Ureter (tissue), 1 donor: Measurements from ENCODE around the gene NBEA. TPM values are rescaled to one million over a fixed set of nuclear protein-coding genes. Genes with fewer than 3 reads are reported as not detected.

ENCODE experiments used
- DNase-seq: peaks from one replicate; pipeline ENCODE4 v3.0.0-alpha.2; 2020; ENCODE audit warnings: low spot score
- total RNA-seq: library from RNA; stranded (reverse); gene quantifications from one replicate; pipeline ENCODE4 v1.2.4, GENCODE V29; 2023
- donor health status: DM: yes; HTN: yes; CAD: no.

NBEA gene
- total RNA-seq, 1 donor from 2014 or later, result 16.7 TPM

DNA sequence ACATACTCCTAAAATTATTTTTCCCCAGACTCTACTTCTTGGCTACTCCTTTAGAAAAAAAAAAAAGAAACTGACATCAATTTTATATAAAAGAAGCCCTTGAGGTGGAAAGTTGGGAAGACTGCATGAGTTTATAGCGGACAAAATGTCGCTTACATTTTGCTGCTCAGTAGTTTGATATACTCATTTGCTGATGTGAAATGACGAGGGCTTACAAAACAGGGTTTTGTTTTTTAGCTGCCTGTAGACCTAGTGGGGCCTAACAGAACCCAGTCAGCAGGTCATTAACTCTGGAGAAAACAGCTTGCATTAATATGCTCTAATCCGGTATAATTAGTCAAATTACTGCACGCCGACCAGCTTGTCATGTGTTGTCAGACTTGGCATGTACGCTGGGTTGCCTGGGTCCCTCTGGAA is 572.0 kb downstream of the NBEA start:
- DNase-seq, result no peak

DNA sequence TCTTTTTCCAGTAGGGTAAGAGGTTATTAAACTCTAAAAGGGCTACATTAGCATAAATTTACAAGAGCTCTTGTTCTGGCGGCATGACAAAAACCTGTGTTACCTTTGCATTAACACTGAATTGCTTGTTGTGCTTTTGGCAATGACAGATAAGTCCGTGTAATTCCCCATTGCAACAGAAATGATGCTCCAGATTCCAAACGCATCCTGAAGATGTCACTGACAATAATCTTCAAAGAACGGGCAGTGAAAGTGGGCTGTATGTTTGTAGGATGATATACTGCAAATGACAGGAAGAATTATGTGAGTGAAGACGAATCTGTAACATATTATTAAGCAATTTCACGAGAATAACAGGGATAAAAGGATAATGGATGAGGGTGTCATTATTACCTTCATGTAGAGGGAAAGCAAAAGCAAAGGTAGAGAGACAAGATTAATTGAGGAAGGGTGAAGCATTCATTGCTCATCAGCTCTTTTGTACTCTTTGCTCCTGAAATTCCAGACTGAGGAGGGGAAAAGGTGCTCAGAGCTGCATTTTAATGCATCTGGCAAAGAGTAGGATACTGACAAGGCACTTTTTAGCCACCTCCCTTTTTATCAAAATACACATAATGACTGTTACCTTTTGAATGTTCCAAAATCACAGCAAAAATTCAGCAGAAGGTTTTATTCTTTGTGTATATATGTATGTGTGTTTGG is 572.9 kb downstream of the NBEA start:
- no peak for DNase-seq

DNA sequence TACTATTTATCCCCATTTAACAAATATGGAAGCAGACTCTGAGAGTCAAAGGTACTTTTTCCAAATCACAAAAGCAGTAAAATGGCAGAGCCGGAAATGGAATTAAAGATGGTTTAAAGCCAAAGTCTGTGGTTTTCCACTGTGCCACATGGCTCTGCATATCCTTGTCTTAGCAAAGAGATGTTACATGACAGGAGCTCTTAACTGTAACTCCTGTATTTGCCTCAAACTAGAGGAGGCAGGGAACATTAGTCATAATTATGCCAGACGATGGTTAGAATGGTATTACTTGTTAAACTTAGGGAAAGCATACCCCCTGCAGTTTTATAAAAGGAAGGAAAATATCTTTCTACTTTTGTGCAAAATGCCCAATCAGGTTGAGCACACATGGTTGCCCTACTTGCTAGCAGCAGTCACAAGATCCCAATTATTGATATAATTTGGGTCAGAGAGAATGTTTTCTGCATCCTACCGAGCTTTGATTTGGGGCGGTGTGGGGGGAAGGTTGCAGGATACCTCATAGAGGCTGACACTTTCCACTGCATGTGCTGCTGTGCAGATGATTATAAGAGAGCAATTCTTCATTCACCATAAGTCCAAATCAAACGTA is 576.4 kb downstream of the NBEA start:
- no peak for DNase-seq

DNA sequence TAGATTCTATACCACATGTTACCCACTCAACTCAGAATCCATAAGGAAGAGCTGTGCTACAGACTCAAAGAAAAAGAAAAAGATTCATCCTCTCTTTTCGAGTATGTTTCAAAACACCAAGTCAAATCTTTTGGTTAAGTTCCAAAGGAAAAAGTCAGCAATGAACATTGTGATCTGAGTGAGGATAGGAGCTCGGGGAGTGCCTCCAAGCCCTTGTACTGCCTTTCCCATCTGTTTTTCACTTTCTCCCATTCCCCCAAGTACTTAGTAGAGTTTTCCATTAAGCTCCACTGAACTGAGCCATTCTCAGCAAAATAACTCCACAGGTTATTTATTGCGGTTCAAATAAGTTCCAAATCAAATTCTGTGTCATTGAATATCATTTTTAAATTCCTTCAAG is 582.1 kb downstream of the NBEA start:
- DNase-seq, result no peak

DNA sequence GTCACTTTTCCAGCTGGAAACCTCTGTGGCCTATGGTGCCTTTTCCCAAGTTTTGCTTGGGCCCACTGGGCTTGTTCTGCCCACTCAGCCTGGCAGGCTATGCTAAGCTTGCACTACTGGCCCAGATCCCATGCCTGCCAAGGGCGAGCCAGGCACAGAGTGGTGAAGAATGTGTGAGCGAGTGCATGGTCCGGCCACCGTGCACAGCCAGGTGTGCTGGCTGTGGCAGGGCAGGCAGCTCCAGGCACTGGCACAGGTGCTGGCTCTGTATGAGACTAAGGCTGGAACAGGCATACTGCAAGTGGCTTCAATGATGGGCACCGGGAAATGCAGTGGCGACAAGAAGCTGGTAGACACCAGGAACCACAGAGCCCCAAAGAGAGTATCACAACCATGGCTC is 584.5 kb downstream of the NBEA start:
- DNase-seq, result no peak

DNA sequence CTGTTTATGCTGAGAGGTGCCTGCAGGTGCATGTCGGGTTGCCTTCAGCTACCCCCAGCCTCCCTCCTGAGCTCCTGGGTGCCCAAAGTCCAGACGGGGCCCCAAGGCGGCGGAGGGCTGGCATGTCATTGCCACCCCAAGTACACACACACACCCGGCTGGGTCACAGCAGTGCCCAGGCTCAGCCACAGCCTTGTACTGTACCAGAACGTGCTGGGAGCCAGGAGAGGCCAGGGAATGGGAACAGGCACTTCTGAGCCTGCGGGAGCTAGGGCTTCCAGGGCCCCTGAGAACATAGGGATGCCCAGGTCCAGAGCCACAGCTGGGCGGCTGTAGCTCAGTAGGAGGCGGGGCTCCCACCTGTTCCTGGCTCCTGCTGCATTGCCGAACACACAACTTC is 585.4 kb downstream of the NBEA start:
- no peak for DNase-seq

DNA sequence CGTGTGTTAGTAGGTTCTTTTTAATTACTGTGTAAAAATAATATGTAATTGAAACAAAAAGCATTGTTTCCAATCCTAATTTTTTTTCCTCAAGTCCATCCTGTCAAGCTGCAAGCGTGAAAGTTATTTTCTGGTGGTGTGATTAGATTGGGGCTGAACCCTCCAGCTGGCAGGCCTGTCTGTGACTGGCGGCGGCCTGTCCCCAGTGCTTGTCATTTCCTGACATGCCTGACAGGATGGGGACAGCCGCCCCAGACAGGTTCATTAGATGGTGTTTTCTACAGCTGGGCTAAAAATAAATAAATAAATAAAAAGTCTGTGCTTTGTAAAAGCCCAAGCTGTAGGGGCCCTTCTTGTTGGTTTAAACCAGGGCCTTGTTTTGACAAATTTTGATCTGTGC is 588.1 kb downstream of the NBEA start:
- no peak for DNase-seq

DNA sequence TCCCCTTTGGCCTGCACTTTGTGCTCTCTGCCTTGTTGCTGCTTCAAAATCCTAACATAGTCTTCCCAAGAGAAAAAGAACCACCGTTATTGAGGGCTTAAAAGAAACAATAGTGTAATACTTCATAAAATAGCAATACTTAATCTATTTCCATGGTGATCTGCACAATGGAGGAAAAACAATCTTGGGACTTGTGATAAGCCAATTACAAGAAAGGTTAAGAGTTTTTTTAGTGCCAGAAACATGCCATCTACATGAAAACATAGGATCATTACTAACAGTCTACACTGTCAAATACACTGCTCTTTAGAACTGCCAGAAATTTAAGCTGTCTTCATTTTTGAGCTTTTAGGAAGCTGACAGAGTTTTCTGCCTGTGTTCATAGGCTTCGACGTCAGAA is 588.5 kb downstream of the NBEA start:
- no peak for DNase-seq

DNA sequence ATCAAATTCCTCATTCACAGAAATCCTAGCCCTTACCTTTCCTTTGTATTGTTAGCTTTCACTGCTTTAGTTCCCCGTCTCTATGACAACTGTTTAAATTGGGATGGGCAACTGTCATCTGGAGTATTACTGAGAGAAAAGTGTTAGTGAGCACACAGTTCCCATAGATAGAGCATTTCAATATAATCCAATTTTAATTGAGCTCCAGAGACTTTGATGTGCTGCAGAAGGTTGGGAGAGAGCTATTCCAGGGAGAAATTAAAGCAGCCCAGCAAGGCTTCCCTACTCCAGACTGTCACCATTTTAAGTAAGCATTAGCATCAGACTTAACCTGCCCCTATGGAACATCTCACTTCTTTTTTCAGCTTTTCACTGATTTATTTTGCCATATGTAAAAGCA is 589.5 kb downstream of the NBEA start:
- DNase-seq, result no peak

DNA sequence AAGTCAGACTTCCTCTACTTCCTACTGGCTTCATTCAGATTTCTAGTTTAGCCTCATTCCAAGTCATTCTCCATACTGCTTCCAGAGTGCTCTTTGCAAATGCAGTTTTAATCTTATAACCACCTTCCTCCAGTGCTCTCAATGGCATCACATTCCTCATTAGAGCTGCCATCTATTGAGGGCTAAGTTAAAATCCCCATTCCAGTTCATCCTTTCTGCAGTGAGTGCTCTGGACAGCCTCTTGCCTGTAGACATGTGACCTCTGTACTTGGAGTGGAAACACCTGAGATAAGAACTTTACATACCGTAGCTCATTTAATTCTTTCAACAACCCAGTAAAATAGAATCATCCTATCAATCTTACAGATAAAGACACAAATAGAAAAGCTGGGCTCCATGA is 592.3 kb downstream of the NBEA start:
- no peak for DNase-seq

DNA sequence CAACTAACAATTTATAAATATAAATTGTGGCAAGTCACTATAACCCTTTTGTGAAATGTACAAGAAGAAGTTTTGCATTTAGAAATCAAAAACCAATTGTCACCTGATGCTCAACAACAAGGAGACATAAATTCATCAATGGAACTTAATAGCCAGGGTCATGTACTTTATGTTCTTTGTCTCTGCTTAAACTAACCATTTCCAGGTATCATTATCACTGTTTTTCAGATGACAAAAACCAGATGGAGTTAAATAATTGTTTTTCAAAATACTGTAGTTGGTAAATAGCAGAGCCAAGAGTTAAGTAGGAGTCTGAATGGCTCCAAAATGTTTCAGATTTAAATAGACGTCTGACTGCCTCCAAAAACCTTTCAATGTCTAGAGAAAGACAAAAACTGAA is 606.7 kb downstream of the NBEA start:
- DNase-seq, result no peak

DNA sequence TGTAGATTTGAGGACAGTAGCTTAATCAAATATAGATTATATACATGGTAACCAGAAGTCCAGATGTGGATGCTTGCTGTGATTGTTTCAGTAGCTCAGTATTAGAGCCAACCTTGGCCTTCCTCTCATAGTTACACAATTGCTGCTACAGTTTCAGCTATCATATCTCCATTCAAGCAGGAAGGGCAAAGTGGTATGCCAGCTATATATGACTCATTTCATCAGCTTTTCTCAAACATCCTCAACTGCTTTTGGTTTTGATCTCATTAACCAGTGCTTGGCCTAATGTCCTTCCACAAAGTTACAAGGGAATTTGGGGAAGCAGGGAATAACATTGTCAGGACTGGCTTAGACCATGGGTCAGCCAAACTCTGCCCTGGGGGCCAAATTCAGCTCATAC is 607.4 kb downstream of the NBEA start:
- DNase-seq, result no peak

DNA sequence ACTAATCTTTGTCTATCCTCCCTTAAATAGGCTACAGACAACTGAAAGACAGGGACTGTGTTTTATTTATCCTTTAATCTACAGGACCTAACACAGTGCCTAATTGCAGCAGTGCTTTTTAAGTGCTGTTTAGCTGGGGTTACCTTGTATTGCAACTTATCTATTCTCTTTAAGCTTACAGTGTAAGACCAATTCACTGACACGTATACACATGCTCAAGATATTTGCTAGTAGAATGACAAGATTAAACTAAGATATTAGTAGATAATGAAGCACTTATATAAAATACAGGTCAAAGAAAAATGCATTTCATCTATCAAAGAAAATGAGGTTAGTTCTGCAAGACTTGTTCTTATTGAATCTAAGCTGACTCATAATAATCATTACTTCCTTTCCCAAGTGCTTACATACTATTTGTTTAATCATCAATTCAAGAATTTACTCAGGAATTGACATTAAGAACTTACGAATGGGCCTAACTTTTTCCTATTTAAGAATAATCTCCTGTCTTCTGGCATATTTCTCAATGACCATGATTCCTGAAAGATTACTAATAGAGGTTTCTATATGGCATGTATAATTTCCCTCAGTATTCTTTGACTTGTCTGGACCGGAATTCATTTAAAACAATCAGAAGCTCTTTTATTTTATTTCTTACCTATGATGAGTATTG is 610.2 kb downstream of the NBEA start:
- no peak for DNase-seq

DNA sequence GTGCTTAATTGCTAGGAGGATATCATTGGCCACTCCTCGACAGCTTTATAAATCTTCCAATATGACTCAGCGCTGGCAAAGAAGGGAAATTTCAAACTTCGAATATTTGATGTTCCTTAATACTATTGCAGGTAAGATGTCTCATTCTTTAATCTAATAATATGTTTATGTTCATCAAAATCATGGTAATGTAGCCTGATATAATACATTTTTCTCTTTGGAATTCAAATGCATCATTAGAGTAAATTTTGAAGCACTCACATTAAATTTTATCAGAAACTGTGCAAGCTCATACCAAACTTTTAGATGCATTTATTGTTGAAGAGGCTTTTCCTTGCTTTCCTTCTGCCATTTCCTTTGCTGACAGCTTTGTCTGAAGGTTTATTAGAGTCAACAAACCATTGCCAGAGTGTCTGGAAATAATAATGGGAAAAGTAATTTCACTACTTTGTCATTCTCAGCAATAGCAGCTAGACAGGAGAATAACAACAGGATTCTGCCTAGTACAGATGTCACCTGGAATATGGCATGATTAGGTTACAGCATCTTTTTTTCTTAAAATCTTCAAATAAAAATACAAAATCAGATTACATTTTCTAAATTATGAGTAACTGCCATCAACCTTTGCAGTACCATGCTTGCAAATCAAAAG is 613.0 kb downstream of the NBEA start:
- no peak for DNase-seq

DNA sequence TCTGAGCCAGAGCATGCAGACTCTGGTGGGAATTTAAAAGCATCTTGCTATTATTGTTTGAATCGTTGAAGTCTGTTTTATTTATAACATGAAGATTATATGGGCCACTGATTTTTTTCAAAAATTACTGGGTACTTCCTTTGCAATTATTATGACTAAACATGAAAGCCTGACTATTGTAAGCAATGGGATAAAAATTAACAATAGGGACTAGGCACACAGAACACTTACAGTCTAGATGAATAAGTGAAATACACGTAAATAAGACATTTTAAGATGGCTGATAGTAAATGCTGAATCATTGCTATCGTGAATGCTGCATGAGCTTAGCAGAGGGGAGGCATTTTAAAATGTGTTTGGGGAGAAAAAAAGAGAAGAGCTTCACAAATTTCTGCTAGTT is 615.4 kb downstream of the NBEA start:
- DNase-seq, result no peak

DNA sequence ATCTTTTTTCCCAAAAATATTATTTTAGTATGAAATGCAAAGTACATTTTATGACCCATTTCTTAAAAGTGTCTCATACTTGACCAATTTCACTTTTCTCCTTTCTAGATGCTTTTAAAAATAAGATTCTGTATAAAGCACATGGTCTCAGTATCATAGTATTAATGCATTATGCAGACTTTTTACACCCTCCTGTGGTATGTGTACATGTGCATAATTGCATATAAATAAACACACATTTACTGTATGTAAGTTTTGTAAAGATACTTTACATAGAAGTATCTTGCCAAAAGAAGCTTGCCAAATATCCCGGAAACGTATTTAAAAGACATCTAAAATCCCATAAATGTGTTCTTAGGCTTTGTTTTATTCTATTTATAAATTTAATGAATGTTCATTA is 619.5 kb downstream of the NBEA start:
- DNase-seq, result no peak

DNA sequence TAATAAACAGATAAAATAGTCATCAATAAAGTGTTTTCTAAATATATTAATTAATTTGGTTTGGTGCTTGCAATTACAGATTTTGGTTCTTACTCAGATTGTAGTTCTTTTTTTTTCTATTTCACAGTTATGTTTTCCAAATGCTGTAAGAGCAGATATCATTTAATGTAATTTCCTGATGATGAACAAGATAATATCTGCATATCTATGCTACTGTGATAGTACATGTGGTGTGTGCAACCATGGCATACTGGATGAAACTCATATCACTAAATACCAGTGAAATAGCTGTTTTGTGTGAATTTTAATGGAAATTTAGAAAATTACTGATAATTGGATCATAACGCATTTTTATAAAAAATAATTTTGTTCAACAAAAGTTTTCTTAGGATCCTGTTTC is 623.2 kb downstream of the NBEA start:
- no peak for DNase-seq

DNA sequence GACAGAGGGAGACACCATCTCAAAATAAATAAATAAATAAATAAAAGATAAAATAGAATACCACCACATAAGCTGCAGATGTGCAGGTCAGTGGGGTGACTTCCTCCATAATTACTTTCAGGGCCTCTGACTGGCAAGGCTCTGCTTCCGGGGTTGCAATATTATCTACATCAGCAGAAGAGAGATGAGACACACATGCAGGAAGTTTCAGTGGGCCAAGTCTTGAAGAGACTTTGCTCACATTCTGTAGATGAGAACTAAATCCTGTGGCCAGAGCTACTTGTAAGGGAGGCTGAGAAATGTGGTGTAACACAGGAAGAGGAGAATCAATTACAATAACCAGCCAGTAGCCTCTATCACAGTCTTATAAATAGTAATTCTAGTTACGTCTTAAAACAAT is 624.3 kb downstream of the NBEA start:
- no peak for DNase-seq

DNA sequence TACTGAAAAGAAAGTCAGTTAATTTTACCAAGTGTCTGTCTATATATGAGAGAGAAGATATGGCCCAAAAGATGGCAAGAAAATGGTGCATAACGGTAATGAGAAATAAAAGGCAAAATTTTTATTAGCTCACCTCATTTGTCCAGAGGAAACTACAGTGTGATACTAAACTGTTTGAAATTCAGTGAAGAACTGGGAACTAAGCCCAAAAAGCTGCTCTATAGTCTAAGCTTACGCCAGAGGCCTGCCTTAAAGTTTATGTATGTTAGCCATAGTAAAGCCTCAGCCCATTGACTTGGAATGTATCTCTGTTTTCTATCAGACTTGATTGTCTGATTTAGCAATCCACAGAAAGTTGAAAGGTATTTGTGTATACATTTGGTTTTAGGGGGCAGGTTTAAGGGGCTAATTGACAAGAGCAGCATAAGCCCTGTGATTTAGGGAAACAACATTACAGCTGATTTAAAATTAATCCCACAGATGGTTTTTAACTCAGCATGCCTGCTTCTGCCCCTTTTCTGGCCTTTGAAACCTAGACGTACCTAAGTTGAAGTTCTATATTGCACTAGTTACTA is 625.4 kb downstream of the NBEA start:
- DNase-seq, result no peak

DNA sequence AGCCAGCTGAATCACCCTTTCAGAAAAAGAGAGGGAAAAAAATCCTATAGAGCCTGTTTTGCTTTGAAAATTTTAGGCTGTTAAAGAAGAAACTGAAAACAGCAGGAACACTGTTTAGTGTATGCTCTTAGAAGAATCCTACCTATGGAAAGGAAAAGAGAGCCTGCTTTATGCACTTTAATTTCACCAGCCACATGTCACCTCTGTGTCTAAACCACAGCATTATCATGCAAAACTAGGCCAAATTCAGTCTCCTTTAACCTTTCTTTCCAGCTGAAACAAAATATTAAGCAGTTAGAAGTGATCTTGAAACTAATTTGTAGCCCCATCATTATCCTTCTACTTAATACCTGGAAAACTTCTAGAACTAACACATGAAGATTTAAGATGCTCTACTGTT is 631.6 kb downstream of the NBEA start:
- no peak for DNase-seq

DNA sequence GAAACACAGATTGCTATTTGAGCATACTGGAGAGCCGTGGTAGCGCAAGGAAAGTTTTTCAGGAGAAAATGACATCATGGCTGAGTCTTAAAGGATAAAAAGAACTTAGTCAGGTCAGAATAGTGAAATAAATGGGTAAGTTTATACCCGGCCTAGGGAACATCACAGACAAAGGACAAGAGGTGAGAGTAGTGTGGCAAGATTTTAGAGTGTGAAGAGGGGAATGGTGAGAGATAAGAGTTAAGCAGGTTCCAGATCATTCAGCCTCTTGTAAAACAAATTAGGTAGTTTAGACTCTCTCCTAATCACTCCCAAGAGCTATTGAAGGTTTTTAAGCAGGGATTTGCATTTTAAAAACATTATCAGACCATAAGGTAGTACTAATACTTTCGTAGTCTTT is 650.4 kb downstream of the NBEA start:
- DNase-seq, result no peak

DNA sequence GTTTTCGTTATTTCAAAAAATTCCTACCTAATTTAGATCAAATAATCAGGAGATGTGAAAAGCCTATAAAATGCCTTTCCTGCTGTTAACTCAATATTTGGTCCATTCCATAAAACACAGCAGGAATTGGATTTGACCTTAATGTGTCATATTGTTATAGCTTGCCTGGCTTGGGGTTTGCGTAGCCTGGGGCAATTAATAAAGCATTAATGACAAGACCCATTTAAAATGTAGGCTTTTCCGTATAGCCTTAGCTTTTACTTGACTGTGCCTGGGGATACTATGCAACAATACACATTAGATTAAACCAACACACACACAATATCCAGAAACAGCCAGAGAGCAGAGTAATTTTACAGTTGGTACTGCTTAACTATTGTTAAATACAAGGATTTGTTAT is 651.6 kb downstream of the NBEA start:
- DNase-seq, result no peak

DNA sequence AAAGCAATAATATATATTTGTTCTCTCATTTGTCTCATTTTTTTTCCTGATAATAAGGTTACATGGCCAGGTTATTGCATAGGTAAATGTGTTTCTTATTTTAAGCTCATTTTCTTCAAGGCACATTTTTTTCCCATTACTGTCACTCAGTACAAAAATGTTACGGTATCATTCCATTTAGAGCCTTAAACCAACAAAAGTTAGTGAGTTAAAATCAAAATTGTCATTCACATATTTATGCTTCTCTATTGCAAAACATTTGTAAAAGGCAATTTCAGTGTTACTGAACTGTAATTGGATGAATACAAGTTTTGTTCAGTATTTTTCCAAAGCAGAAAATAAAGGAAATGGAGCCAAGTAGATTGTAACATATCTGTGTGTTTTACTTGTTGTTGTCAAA is 652.0 kb downstream of the NBEA start:
- no peak for DNase-seq
